ENCODE measurements around the gene PLCH2.

PLCH2 gene

GRCh38 chr1:2533365-2533764 is 57.3 kb downstream of the PLCH2 start:
- peaks cover 12% of the 10 kb centered on the region for H3K27me3 Mint-ChIP-seq
- no peaks in the 10 kb centered on the region for H3K9me3 Mint-ChIP-seq
- H3K4me3 Mint-ChIP-seq: no peak overlapping the region
- peaks cover 9% of the 10 kb centered on the region for H3K4me1 Mint-ChIP-seq (ENCODE audit: low read depth)
- H3K27ac Mint-ChIP-seq: no peak overlapping the region
- H3K36me3 Mint-ChIP-seq (ENCODE audit: low read depth): no peaks in the 10 kb centered on the region

GRCh38 chr1:2534315-2534686 is 58.2 kb downstream of the PLCH2 start:
- no peak overlapping the region for H3K4me3 Mint-ChIP-seq
- H3K9me3 Mint-ChIP-seq: no peaks in the 10 kb centered on the region
- peaks cover 12% of the 10 kb centered on the region for H3K27me3 Mint-ChIP-seq
- no peaks in the 10 kb centered on the region for H3K36me3 Mint-ChIP-seq (ENCODE audit: low read depth)
- no peak overlapping the region for H3K27ac Mint-ChIP-seq
- peaks cover 5% of the 10 kb centered on the region for H3K4me1 Mint-ChIP-seq (ENCODE audit: low read depth)

GRCh38 chr1:2534687-2535441 is 58.8 kb downstream of the PLCH2 start:
- Mint-ChIP-seq H3K36me3 (ENCODE audit: low read depth) (no peaks in the 10 kb centered on the region), H3K4me1 (ENCODE audit: low read depth) (peaks cover 5% of the 10 kb centered on the region), H3K4me3 (no peak overlapping the region), H3K27ac (no peak overlapping the region), H3K27me3 (peaks cover 12% of the 10 kb centered on the region), H3K9me3 (no peaks in the 10 kb centered on the region)

GRCh38 chr1:2535455-2535854 is 59.4 kb downstream of the PLCH2 start:
- Mint-ChIP-seq H3K27ac (no peak overlapping the region), H3K27me3 (peaks cover 12% of the 10 kb centered on the region), H3K4me1 (ENCODE audit: low read depth) (peaks cover 5% of the 10 kb centered on the region), H3K9me3 (no peaks in the 10 kb centered on the region), H3K4me3 (no peak overlapping the region), H3K36me3 (ENCODE audit: low read depth) (no peaks in the 10 kb centered on the region)

GRCh38 chr1:2535981-2536380 is 59.9 kb downstream of the PLCH2 start:
- peaks cover under 1% of the 10 kb centered on the region for H3K4me1 Mint-ChIP-seq (ENCODE audit: low read depth)
- H3K36me3 Mint-ChIP-seq (ENCODE audit: low read depth): no peaks in the 10 kb centered on the region
- H3K4me3 Mint-ChIP-seq: no peak overlapping the region
- no peaks in the 10 kb centered on the region for H3K9me3 Mint-ChIP-seq
- peaks cover 9% of the 10 kb centered on the region for H3K27me3 Mint-ChIP-seq
- no peak overlapping the region for H3K27ac Mint-ChIP-seq

GRCh38 chr1:2537784-2538115 is 61.7 kb downstream of the PLCH2 start:
- Mint-ChIP-seq H3K4me3 (no peak overlapping the region), H3K27me3 (peaks cover 7% of the 10 kb centered on the region), H3K4me1 (ENCODE audit: low read depth) (no peaks in the 10 kb centered on the region), H3K27ac (no peak overlapping the region), H3K9me3 (no peaks in the 10 kb centered on the region), H3K36me3 (ENCODE audit: low read depth) (no peaks in the 10 kb centered on the region)

GRCh38 chr1:2538376-2538775 is 62.3 kb downstream of the PLCH2 start:
- Mint-ChIP-seq H3K4me1 (ENCODE audit: low read depth) (no peaks in the 10 kb centered on the region), H3K4me3 (no peak overlapping the region), H3K27me3 (peaks cover 7% of the 10 kb centered on the region), H3K9me3 (no peaks in the 10 kb centered on the region), H3K27ac (no peak overlapping the region), H3K36me3 (ENCODE audit: low read depth) (no peaks in the 10 kb centered on the region)

GRCh38 chr1:2538872-2539271 is 62.8 kb downstream of the PLCH2 start:
- no peaks in the 10 kb centered on the region for H3K36me3 Mint-ChIP-seq (ENCODE audit: low read depth)
- H3K4me1 Mint-ChIP-seq (ENCODE audit: low read depth): peaks cover under 1% of the 10 kb centered on the region
- no peak overlapping the region for H3K4me3 Mint-ChIP-seq
- peaks cover 6% of the 10 kb centered on the region for H3K27me3 Mint-ChIP-seq
- H3K9me3 Mint-ChIP-seq: no peaks in the 10 kb centered on the region
- H3K27ac Mint-ChIP-seq: no peak overlapping the region

GRCh38 chr1:2539312-2539907 is 63.3 kb downstream of the PLCH2 start:
- H3K27ac Mint-ChIP-seq: no peak overlapping the region
- H3K4me1 Mint-ChIP-seq (ENCODE audit: low read depth): peaks cover 5% of the 10 kb centered on the region
- H3K9me3 Mint-ChIP-seq: no peaks in the 10 kb centered on the region
- H3K4me3 Mint-ChIP-seq: no peak overlapping the region
- no peaks in the 10 kb centered on the region for H3K36me3 Mint-ChIP-seq (ENCODE audit: low read depth)
- H3K27me3 Mint-ChIP-seq: peaks cover 4% of the 10 kb centered on the region

GRCh38 chr1:2540816-2541492 is 64.9 kb downstream of the PLCH2 start:
- no peak overlapping the region for H3K4me3 Mint-ChIP-seq
- H3K9me3 Mint-ChIP-seq: no peaks in the 10 kb centered on the region
- H3K4me1 Mint-ChIP-seq (ENCODE audit: low read depth): peaks cover 5% of the 10 kb centered on the region
- H3K36me3 Mint-ChIP-seq (ENCODE audit: low read depth): no peaks in the 10 kb centered on the region
- no peaks in the 10 kb centered on the region for H3K27me3 Mint-ChIP-seq
- no peak overlapping the region for H3K27ac Mint-ChIP-seq

- Mint-ChIP-seq H3K27me3 (no peaks in the 10 kb centered on the region), H3K27ac (no peak overlapping the region), H3K4me1 (ENCODE audit: low read depth) (peaks cover 5% of the 10 kb centered on the region), H3K36me3 (ENCODE audit: low read depth) (no peaks in the 10 kb centered on the region), H3K9me3 (no peaks in the 10 kb centered on the region), H3K4me3 (no peak overlapping the region)
Observed at GRCh38 chr1:2541619-2542245, 65.6 kb downstream of the PLCH2 start.

- Mint-ChIP-seq H3K36me3 (ENCODE audit: low read depth) (no peaks in the 10 kb centered on the region), H3K27me3 (no peaks in the 10 kb centered on the region), H3K27ac (no peak overlapping the region), H3K9me3 (no peaks in the 10 kb centered on the region), H3K4me1 (ENCODE audit: low read depth) (peaks cover 5% of the 10 kb centered on the region), H3K4me3 (no peak overlapping the region)
Observed at GRCh38 chr1:2542246-2542915, 66.3 kb downstream of the PLCH2 start.

- no peaks in the 10 kb centered on the region for H3K36me3 Mint-ChIP-seq (ENCODE audit: low read depth)
- no peak overlapping the region for H3K27ac Mint-ChIP-seq
- no peak overlapping the region for H3K4me3 Mint-ChIP-seq
- no peaks in the 10 kb centered on the region for H3K9me3 Mint-ChIP-seq
- peaks cover 15% of the 10 kb centered on the region for H3K4me1 Mint-ChIP-seq (ENCODE audit: low read depth)
- no peaks in the 10 kb centered on the region for H3K27me3 Mint-ChIP-seq
Observed at GRCh38 chr1:2543543-2544092, 67.5 kb downstream of the PLCH2 start.

- no peaks in the 10 kb centered on the region for H3K27me3 Mint-ChIP-seq
- peaks cover 21% of the 10 kb centered on the region for H3K4me1 Mint-ChIP-seq (ENCODE audit: low read depth)
- H3K4me3 Mint-ChIP-seq: no peak overlapping the region
Observed at GRCh38 chr1:2544093-2544874, 68.2 kb downstream of the PLCH2 start.

More at GRCh38 chr1:2544093-2544874, 68.2 kb downstream of the PLCH2 start:
- no peaks in the 10 kb centered on the region for H3K9me3 Mint-ChIP-seq
- no peaks in the 10 kb centered on the region for H3K36me3 Mint-ChIP-seq (ENCODE audit: low read depth)
- H3K27ac Mint-ChIP-seq: no peak overlapping the region

All from stimulated activated naive CD8-positive, alpha-beta T cell treated with anti-CD3 and anti-CD28 coated beads, Interleukin-15, Interleukin-2, amounts not matched to agents 100 ng/mL and 50 ng/mL, for 24 hours (primary cell).